CMK (cell line): ENCODE results near the gene MYPN.

ENCODE experiments used
- DNase-seq: peaks from one replicate; pipeline ENCODE4 v3.0.0-alpha.2; 2010; ENCODE audit warnings: low read depth

Gene MYPN

DNA sequence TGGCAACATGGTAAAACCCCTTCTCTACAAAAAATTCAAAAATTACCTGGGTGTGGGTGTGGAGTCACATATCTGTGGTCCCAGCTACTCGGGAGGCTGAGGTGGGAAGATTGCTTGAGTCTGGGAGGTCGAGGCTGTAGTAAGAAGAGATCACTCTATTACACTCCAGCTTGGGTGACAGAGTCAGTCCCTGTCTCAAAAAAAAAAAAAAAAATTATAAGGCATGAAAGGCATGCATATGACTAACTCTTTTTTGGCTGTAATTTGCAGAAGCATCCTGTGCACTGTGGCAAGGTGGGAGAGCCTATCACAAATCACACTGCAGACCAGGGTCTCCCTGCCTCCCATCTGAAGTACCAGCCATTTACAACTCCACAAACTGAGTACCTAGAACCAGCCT, 14.1 kb upstream of the MYPN start:
- no peak for DNase-seq

- no peak for DNase-seq
These were observed 12.3 kb upstream of the MYPN start for GRCh38 chr10:68096913-68097516.

GRCh38 chr10:68099736-68100135, 9.6 kb upstream of the MYPN start:
- DNase-seq = no peak

GRCh38 chr10:68101066-68101465, 8.2 kb upstream of the MYPN start:
- DNase-seq = no peak

DNA sequence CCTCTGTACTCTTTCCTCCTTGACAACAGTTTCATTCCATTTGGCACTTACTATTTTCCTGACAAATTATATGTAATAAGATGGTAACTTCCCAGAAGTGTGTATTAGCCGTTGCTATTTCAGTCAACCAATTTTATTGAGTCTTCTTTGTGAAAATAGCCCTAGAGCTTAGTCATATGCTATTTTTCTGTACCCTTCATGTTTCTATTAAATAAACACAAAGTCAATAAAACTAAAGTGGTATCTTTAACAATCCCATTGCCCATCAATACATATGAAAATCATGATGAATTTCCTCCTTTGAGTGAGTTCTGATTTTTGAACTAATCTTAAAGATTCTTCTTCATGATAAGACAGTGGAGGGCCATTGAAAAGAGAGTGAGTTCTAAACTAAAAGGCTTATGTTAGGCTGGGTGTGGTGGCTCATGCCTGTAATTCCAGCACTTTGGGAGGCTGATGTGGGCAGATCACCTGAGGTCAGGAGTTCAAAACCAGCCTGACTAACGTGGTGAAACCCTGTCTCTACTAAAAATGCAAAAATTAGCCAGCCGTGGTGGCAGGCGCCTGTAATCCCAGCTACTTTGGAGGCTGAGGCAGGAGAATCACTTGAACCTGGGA, 5.9 kb upstream of the MYPN start:
- DNase-seq = no peak

GRCh38 chr10:68103901-68104300, 5.4 kb upstream of the MYPN start:
- no peak for DNase-seq

DNA sequence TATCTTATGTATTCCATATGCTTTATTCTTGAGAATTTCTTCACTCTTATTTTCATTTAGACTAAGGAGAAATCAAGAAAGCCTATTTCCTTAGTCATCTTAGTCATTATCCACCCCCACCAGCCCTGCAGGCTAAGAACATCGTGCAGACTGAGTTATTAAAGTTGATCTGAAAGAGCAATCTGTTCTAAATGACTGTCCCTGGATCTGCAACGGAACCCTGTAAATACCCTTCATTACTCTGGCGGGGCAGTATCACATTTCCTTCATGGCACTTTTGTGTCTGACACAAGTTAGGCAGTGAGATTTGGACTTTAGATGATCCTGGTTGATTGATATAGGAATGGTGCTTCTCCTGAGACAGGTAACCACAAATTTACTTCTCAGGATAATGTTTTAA, 3.5 kb upstream of the MYPN start:
- no peak for DNase-seq

GRCh38 chr10:68106656-68107055, 2.6 kb upstream of the MYPN start:
- DNase-seq = no peak

- no peak for DNase-seq
These were observed 1.6 kb upstream of the MYPN start for GRCh38 chr10:68107651-68108050.

GRCh38 chr10:68108051-68108450, 1.2 kb upstream of the MYPN start:
- no peak for DNase-seq

- no peak for DNase-seq
These were observed 635 bp upstream of the MYPN start for GRCh38 chr10:68108653-68109052.

GRCh38 chr10:68110027-68110426, 739 bp downstream of the MYPN start:
- no peak for DNase-seq

DNA sequence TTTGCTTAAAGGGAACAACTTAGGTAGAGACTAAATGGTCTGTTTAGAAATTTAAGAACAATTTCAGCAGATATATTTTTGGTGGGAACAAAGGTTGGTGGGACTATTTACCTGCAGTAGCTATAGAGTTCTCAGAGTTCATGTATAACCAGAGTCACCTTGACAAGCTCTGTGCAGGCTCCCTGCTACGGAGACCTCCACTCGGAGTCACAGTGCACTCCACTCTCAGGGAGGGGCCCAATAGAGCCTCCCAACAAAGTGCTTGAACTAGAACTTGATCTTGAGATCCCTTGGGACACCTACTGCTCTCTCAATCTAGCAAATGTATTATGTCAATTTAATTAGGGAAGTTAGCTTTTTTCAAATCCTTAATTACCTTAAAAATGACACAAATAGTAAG, 2.3 kb downstream of the MYPN start:
- no peak for DNase-seq

DNA sequence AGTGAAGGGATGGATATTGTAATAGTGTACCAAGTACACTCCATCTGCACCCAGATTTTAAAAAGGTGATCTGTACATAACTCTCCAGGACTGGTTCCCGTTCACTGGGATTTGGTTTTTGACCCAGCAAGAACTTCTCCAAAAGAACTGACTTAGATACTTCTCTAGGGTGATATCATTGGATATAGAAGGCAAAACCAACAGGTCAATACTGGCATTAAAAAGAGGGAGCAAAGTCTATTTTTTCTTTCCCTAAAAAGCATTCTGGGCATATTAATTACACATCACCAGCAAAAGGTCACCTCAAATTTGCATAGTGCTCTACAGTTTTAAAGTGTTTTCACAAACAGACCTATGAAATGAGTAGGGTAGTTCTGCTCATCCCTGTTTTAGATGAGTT, 3.5 kb downstream of the MYPN start:
- no peak for DNase-seq

DNA sequence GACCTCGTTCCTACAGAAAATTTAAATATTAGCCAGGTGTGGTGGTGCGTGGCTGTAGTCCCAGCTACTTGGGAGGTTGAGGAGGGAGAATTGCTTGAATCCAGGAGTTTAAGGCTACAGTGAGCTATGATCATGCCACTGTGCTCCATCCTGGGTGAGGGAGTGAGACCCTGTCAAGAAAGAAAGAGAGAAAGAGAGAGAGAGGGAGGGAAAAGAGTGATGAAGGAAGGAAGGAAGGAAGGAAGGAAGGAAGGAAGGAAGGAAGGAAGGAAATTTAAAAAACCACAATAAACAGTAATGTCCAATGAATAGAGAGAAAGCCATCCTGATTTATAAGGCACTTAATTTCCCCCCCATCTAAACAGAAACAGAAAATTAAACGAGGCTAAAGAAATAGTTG, 9.4 kb downstream of the MYPN start:
- no peak for DNase-seq

DNA sequence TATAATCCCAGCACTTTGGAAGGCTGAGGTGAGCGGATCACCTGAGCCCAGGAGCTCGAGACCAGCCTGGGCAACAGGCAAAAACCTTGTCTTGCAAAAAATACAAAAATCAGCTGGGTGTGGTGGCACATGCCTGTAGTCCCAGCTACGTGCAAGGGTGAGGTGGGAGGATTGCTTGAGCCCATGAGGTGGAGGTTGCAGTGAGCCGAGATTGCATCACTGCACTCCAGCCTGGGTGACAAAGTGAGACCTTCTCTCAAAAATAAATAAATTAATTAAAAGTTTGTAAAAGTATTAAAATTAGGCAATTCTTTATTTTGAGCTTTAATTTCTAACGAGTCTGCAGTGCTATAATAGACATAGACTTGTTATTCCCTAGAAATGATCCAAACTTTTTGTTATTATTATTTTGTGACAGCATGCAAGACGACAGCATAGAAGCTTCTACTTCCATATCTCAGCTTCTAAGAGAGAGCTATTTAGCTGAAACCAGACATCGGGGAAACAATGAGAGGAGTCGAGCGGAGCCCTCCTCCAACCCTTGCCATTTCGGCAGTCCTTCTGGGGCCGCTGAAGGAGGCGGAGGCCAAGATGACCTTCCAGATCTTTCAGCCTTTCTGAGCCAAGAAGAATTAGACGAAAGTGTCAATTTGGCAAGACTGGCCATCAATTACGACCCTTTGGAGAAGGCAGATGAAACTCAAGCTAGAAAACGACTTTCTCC, 11.9 kb downstream of the MYPN start:
- no peak for DNase-seq

GRCh38 chr10:68121852-68122251, 12.6 kb downstream of the MYPN start:
- no peak for DNase-seq

- no peak for DNase-seq
These were observed 15.4 kb downstream of the MYPN start for GRCh38 chr10:68124718-68125117.

- DNase-seq = no peak
These were observed 16.5 kb downstream of the MYPN start for GRCh38 chr10:68125772-68126171.

DNA sequence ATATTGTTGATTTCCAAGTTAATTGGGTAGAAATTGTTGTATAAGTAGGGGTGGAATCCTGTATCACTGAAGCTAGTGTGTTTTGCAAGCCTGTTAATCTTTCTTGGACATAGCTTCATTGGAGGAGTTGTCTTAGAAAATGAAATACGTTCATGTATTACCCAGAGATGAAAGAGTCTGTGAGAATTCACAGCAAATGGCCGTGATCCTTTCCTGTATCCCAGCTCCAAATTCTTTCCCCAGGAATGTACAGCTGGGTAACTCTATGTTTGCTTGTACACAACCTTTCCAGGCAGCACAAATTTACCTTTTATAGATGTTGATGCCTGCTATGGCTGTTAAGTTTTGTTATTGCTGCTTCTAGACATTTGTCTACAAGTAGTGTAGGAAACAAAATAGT, 18.7 kb downstream of the MYPN start:
- DNase-seq = no peak

- DNase-seq = no peak
These were observed 23.1 kb downstream of the MYPN start for GRCh38 chr10:68132391-68132790.

DNA sequence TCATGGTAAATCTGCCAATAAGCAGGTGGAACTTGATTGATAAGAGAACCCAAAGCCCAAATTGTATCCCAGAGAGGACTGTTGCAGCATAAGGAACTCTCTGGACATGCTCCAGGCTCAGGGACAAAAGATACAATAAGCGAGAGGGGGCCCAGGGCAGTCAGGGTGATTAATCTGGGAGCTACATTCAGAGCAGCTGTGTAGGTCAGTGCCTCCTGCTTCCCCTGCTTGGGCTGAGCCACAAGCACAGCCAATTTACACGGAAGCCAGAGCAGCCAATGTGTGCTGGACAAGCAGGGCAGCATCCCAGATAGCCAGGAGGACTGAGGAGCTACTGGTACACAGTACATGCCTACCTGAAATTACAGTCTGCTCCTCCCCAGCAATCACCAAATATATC, 24.2 kb downstream of the MYPN start:
- DNase-seq = no peak

GRCh38 chr10:68135362-68135761, 26.1 kb downstream of the MYPN start:
- no peak for DNase-seq
